K562 (cell line): ENCODE data around the gene BAIAP2. TPM values are rescaled to one million over a fixed set of nuclear protein-coding genes. Genes with fewer than 3 reads are reported as not detected.

Source experiments
- ARID1B ChIP-seq: fragments of 450-650 bp; IDR thresholded peaks from 2 replicates; pipeline ENCODE4 v1.6.1; 2016; ENCODE audit warnings: antibody characterized with exemption, mild to moderate bottlenecking, inconsistent platforms
- CHD7 ChIP-seq: fragments of 200-600 bp; sonication (generic); IDR thresholded peaks from one replicate; pipeline ENCODE4 v1.6.1; 2012; ENCODE audit warnings: mild to moderate bottlenecking, low read depth, low read length, inconsistent platforms
- CREB1 ChIP-seq, 2 experiments: sonication (generic) in 1 of 2; formaldehyde crosslinking in 1 of 2; IDR thresholded peaks; 2 replicates each; pipeline versions ENCODE4 v1.6.1 to v1.8.0; 2012 to 2022; ENCODE audit warnings: inconsistent platforms in 1 of 2, mild to moderate bottlenecking in 1 of 2, missing genetic modification reagents in 1 of 2, moderate library complexity in 1 of 2
- E2F4 ChIP-seq: sonication (generic); formaldehyde crosslinking; IDR thresholded peaks from 2 replicates; pipeline ENCODE4 v1.8.0; 2022; ENCODE audit warnings: mild to moderate bottlenecking, low read depth, missing genetic modification reagents
- KAT7 ChIP-seq: sonication (generic); formaldehyde crosslinking; IDR thresholded peaks from 2 replicates; pipeline ENCODE4 v1.8.0; 2022; ENCODE audit warnings: missing genetic modification reagents, mild to moderate bottlenecking, borderline replicate concordance
- LCOR ChIP-seq: sonication (generic); formaldehyde crosslinking; IDR thresholded peaks from 2 replicates; pipeline ENCODE4 v1.8.0; 2022; ENCODE audit warnings: mild to moderate bottlenecking, missing genetic modification reagents
- NBN ChIP-seq: fragments of 450-650 bp; IDR thresholded peaks from 2 replicates; pipeline ENCODE4 v1.6.1; 2016; ENCODE audit warnings: low read depth, mild to moderate bottlenecking
- NFE2L1 ChIP-seq: fragments of 450-650 bp; IDR thresholded peaks from 2 replicates; pipeline ENCODE4 v1.6.1; 2016; ENCODE audit warnings: missing genetic modification characterization, low read depth, mild to moderate bottlenecking, missing compliant biosample characterization, moderate library complexity, borderline replicate concordance
- NR2C1 ChIP-seq, 2 experiments: fragments of 450-650 bp; IDR thresholded peaks; 2 replicates each; pipeline ENCODE4 v1.6.1; 2017; ENCODE audit warnings: mild to moderate bottlenecking in 2 of 2, antibody characterized with exemption in 1 of 2, inconsistent platforms in 1 of 2, missing compliant biosample characterization in 1 of 2, missing genetic modification characterization in 1 of 2
- NR4A1 ChIP-seq, 2 experiments: fragments of 250-450 bp in 1 of 2; fragments of 450-650 bp in 1 of 2; sonication (Bioruptor Pico) in 1 of 2; IDR thresholded peaks; 2 replicates each; pipeline versions ENCODE4 v1.4.0 to v1.6.1; 2016 to 2020; ENCODE audit warnings: mild to moderate bottlenecking in 2 of 2, missing compliant biosample characterization in 1 of 2, missing genetic modification characterization in 1 of 2, moderate library complexity in 1 of 2
- NRF1 ChIP-seq, 2 experiments: fragments of 450-650 bp; IDR thresholded peaks in 1 of 2; conservative IDR thresholded peaks in 1 of 2; 2 replicates each; pipeline ENCODE4 v1.6.1; 2014; ENCODE audit warnings: mild to moderate bottlenecking in 2 of 2
- PHB ChIP-seq: fragments of 250-450 bp; sonication (Bioruptor Pico); IDR thresholded peaks from 2 replicates; pipeline ENCODE4 v1.5.0; 2021
- SMAD1 ChIP-seq: fragments of 150-350 bp; IDR thresholded peaks from 2 replicates; pipeline ENCODE4 v1.6.1; 2014; ENCODE audit warnings: low read length, low read depth; ENCODE audit not compliant: partially characterized antibody
- TSC22D4 ChIP-seq: fragments of 450-650 bp; IDR thresholded peaks from 2 replicates; pipeline ENCODE4 v1.6.1; 2016; ENCODE audit warnings: missing genetic modification characterization, missing biosample characterization, control low read depth
- polyA plus RNA-seq, 8 experiments: library from polyadenylated mRNA; depleted of rRNA in 4 of 8; stranded (reverse) in 5 of 8; unstranded in 3 of 8; fragments of >200 nt; fragmentation: Nextera tagmentation in 2 of 8; fragmentation: Illumina TruSeq in 1 of 8; extraction: Ambion mirVana in 2 of 8; extraction: Trizol in 1 of 8; gene quantifications; 2 replicates each; pipeline versions ENCODE4 v1.2.1 to v1.2.3, GENCODE V29; 2011 to 2014; ENCODE audit warnings: inconsistent platforms in 1 of 8, missing spikeins in 1 of 8
- total RNA-seq, 7 experiments: library from RNA; depleted of rRNA in 6 of 7; stranded (reverse); fragments of >200 nt in 6 of 7; fragmentation: Illumina TruSeq in 2 of 7; extraction: Trizol in 2 of 7; gene quantifications; 2 replicates each; pipeline versions ENCODE4 v1.2.1 to v1.2.3, GENCODE V29; 2011 to 2021; ENCODE audit warnings: low replicate concordance in 1 of 7
- TF ChIP-seq, protein P1 (sequence below): sonication (generic); formaldehyde crosslinking; IDR thresholded peaks from 2 replicates; pipeline ENCODE4 v1.9.0; 2022; ENCODE audit warnings: mild to moderate bottlenecking, missing genetic modification reagents

The BAIAP2 gene
- total and polyA plus RNA-seq, 9 of the 15 experiments (the other 6 are each of a cell fraction or from before 2014, with no cell fraction given): 2.3 to 51.6 (median 18.4) TPM

DNA sequence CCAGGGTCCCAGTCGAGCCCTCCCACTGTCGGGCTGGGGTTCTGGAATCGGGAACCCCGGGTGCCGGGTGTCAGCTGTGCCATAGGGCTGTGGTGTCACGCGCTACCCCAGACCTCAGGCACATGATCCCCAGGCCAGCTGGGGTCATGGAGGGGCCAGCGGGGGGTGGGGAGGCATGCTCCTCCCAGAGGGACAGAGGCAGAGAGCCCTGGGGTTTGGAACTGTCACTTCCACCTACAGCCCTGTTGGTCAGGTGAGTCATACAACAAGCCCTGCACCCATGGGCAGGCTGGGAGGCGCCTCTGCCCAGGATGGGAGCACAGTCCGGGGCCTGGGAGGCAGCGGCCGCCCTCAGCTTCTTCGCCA, 63.0 kb downstream of the BAIAP2 start (continued):
- TF ChIP-seq CHD7 (no peak), TSC22D4 (no peak), NFE2L1 (tag) (no peak), NR4A1 (CRISPR knock-in tag; IDR thresholded peaks at IDR 0.05) (no peak), NR4A1 (tag; IDR thresholded peaks at IDR 0.05) (no peak), LCOR (CRISPR knock-in tag) (peak; percentile 32; the same call in 1 of the 2 replicates), NBN (no peak), CREB1 (IDR thresholded peaks at IDR 0.05) (no peak), CREB1 (CRISPR knock-in tag; IDR thresholded peaks at IDR 0.05) (no peak), E2F4 (CRISPR knock-in tag) (no peak), ARID1B (no peak), PHB (CRISPR knock-in tag) (no peak), KAT7 (CRISPR knock-in tag) (0 out of 2 replicates have a peak, but pooled peaks have one; percentile 18), NR2C1 (IDR thresholded peaks at IDR 0.05) (no peak), NR2C1 (tag; IDR thresholded peaks at IDR 0.05) (0 out of 2 replicates have a peak, but pooled peaks have one; percentile 9), SMAD1 (no peak), NRF1 (conservative IDR thresholded peaks at IDR 0.05 in 1 of 2, IDR thresholded peaks at IDR 0.05 in 1 of 2) (no peak)
- TF ChIP-seq, protein P1, sequence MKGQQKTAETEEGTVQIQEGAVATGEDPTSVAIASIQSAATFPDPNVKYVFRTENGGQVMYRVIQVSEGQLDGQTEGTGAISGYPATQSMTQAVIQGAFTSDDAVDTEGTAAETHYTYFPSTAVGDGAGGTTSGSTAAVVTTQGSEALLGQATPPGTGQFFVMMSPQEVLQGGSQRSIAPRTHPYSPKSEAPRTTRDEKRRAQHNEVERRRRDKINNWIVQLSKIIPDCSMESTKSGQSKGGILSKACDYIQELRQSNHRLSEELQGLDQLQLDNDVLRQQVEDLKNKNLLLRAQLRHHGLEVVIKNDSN (CRISPR knock-in tag): peak; percentile 64
